Esophagus squamous epithelium (tissue), 5 donors: ENCODE results near the gene SLC2A6. TPM values are rescaled to one million over a fixed set of nuclear protein-coding genes. Genes with fewer than 3 reads are reported as not detected.
A peak's percentile ranks its signal among the peaks of the same experiment; 100 is the strongest.
"Not testable (repeated sequence)": the region's sequence is repeated elsewhere in the genome, so short reads cannot be mapped to it uniquely, and the experiment has no call there.

Experiments used
- DNase-seq: peaks from one replicate; lab custom pipeline; 2025; lab: John Stamatoyannopoulos, UW
- H3K27ac ChIP-seq, 4 donors: fragments of 200-600 bp; sonication (generic); one replicate each; pipeline ENCODE4 v1.5.1; 2016 to 2019; ENCODE audit warnings: mild to moderate bottlenecking in 1 of 4
- H3K27me3 ChIP-seq, 4 donors: fragments of 200-600 bp; sonication (generic); 1 replicate in 3 of 4; 2 replicates in 1 of 4; pipeline versions ENCODE4 v1.5.1 to v1.6.0; 2017 to 2021; ENCODE audit warnings: antibody characterized with exemption in 1 of 4
- H3K36me3 ChIP-seq, 3 donors: fragments of 200-600 bp; sonication (generic); one replicate each; pipeline ENCODE4 v1.5.1; 2016 to 2019
- H3K4me1 ChIP-seq, 3 donors: fragments of 200-600 bp; sonication (generic); one replicate each; pipeline ENCODE4 v1.5.1; 2017 to 2019
- H3K4me3 ChIP-seq, 4 donors: fragments of 200-600 bp; sonication (generic); 1 replicate in 3 of 4; 2 replicates in 1 of 4; pipeline ENCODE4 v1.5.1; 2016 to 2019; ENCODE audit warnings: mild to moderate bottlenecking in 2 of 4, moderate library complexity in 1 of 4
- H3K9me3 ChIP-seq, 3 donors: fragments of 200-600 bp; sonication (generic); one replicate each; pipeline ENCODE4 v1.5.1; 2016 to 2019
- POLR2A ChIP-seq, 4 donors: fragments of 450-650 bp; IDR thresholded peaks; one replicate each; pipeline ENCODE4 v1.6.1; 2017; ENCODE audit warnings: antibody characterized with exemption in 4 of 4, mild to moderate bottlenecking in 4 of 4, moderate library complexity in 3 of 4
- WGBS, 2 donors: methylation state at CpG; one replicate each; pipeline ENCODE4 v1.1.5; 2018; 5-methylcytosine and 5-hydroxymethylcytosine counted together
- intact Hi-C: fragments of 100-400 bp; cut with DNase I; formaldehyde crosslinking; loops from one replicate; pipeline ENCODE4 v1.15.0; 2022
- total RNA-seq, 4 donors: library from RNA; depleted of rRNA; stranded (reverse); fragments of >200 nt; gene quantifications; one replicate each; pipeline ENCODE4 v1.1.0, GENCODE V29; 2016
- TF ChIP-seq, protein P1 (sequence below), 6 experiments: fragments of 450-650 bp in 4 of 6; fragments of 200-600 bp in 2 of 6; sonication (generic) in 2 of 6; IDR thresholded peaks; one replicate each; pipeline ENCODE4 v1.5.1; 2016 to 2019; ENCODE audit warnings: antibody characterized with exemption in 6 of 6, mild to moderate bottlenecking in 4 of 6, moderate library complexity in 4 of 6
- donor health status: DM: yes; HTN: yes; CAD: no.

SLC2A6 gene
- total RNA-seq, 4 donors from 2014 or later, result 0.42 to 1.1 (median 0.85) TPM

GRCh38 chr9:133453651-133454050 lies 25.2 kb downstream of the SLC2A6 start:
- 69 to 79% methylated on average over 11 of the region's 11 CpGs for WGBS, 2 donors
- no peaks in the 10 kb centered on the region for H3K36me3 ChIP-seq
- H3K4me3 ChIP-seq, result no peak overlapping the region
- no peaks in the 10 kb centered on the region for H3K9me3 ChIP-seq
- no peak for DNase-seq
- peaks cover 0 to 18% (median 7%) of the 10 kb centered on the region in 3 donors for H3K4me1 ChIP-seq
- no peak overlapping the region for H3K27ac ChIP-seq
- intact Hi-C loops, result no loop called here
- H3K27me3 ChIP-seq, result no peaks in the 10 kb centered on the region
- TF ChIP-seq, protein P1, sequence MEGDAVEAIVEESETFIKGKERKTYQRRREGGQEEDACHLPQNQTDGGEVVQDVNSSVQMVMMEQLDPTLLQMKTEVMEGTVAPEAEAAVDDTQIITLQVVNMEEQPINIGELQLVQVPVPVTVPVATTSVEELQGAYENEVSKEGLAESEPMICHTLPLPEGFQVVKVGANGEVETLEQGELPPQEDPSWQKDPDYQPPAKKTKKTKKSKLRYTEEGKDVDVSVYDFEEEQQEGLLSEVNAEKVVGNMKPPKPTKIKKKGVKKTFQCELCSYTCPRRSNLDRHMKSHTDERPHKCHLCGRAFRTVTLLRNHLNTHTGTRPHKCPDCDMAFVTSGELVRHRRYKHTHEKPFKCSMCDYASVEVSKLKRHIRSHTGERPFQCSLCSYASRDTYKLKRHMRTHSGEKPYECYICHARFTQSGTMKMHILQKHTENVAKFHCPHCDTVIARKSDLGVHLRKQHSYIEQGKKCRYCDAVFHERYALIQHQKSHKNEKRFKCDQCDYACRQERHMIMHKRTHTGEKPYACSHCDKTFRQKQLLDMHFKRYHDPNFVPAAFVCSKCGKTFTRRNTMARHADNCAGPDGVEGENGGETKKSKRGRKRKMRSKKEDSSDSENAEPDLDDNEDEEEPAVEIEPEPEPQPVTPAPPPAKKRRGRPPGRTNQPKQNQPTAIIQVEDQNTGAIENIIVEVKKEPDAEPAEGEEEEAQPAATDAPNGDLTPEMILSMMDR (IDR thresholded peaks at IDR 0.05), result no peak
- TF ChIP-seq POLR2A (IDR thresholded peaks at IDR 0.05), result no peak

- TF ChIP-seq POLR2A (IDR thresholded peaks at IDR 0.05), result no peak
- TF ChIP-seq, protein P1 (IDR thresholded peaks at IDR 0.05), result no peak
- 79 to 87% methylated on average over 3 to 7 of the region's 7 CpGs for WGBS, 2 donors
Observed at GRCh38 chr9:133452562-133452961, 26.3 kb downstream of the SLC2A6 start.

GRCh38 chr9:133451865-133452264 lies 27.0 kb downstream of the SLC2A6 start:
- H3K36me3 ChIP-seq, DNase-seq, H3K27me3 ChIP-seq, H3K9me3 ChIP-seq, H3K4me3 ChIP-seq, intact Hi-C loops, H3K27ac ChIP-seq: not testable (repeated sequence)
- 89 to 91% methylated on average over 5 of the region's 5 CpGs for WGBS, 2 donors
- H3K4me1 ChIP-seq, result peaks cover 0 to 14% (median 2%) of the 10 kb centered on the region in 3 donors

More at GRCh38 chr9:133452562-133452961, 26.3 kb downstream of the SLC2A6 start:
- no peaks in the 10 kb centered on the region for H3K27me3 ChIP-seq
- H3K4me1 ChIP-seq, result peaks cover 0 to 18% (median 7%) of the 10 kb centered on the region in 3 donors
- H3K36me3 ChIP-seq, result no peaks in the 10 kb centered on the region
- DNase-seq, result no peak
- no peak overlapping the region for H3K27ac ChIP-seq
- intact Hi-C loops, result no loop called here
- no peak overlapping the region for H3K4me3 ChIP-seq
- no peaks in the 10 kb centered on the region for H3K9me3 ChIP-seq

- Histone ChIP-seq H3K4me3 (no peak overlapping the region), H3K27me3 (peaks cover 0 to 4% (median 0%) of the 10 kb centered on the region in 4 donors), H3K9me3 (no peaks in the 10 kb centered on the region), H3K4me1 (peaks cover 0 to 10% (median 0%) of the 10 kb centered on the region in 3 donors), H3K27ac (no peak overlapping the region), H3K36me3 (no peaks in the 10 kb centered on the region)
- whole genome bisulfite sequencing, 2 donors, result 48 to 67% methylated on average over 4 to 5 of the region's 12 CpGs
- intact Hi-C loops, result no loop called here
- no peak for DNase-seq
- TF ChIP-seq, protein P1 (IDR thresholded peaks at IDR 0.05), result peak in 2 of 6 experiments; percentile 16 to 30
- TF ChIP-seq POLR2A (IDR thresholded peaks at IDR 0.05), result no peak
Observed at GRCh38 chr9:133449760-133450159, 29.1 kb downstream of the SLC2A6 start.

DNA sequence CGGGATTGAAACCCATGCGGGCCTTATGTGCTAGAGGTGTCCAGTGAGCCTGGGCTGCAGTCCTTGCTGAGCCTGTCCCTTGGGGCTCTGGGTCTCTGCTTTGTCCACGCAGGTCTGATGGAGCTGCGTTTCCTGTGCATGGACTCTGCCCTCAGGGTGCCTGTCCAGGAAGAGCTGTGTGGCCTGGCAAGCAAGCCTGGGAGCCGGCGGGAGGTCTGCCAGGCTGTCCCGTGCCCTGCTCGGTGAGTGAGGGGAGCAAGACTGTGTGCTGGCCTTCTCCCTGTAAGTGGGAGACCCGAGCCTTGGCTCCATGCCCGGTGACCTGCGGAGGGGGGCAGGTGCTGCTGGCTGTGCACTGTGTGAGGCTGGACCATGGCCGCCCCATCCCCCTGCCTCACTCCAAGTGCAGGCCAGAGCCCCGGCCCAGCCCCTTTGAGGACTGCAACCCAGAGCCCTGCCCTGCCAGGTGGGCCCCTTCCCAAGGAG lies 30.4 kb downstream of the SLC2A6 start:
- Histone ChIP-seq H3K27ac (no peak overlapping the region), H3K4me1 (peaks cover 0 to 10% (median 0%) of the 10 kb centered on the region in 3 donors), H3K27me3 (peaks cover 0 to 4% (median 0%) of the 10 kb centered on the region in 4 donors), H3K9me3 (no peaks in the 10 kb centered on the region), H3K4me3 (no peak overlapping the region), H3K36me3 (no peaks in the 10 kb centered on the region)
- DNase-seq, result no peak
- intact Hi-C loops, result no loop called here
- 64 to 81% methylated on average over 3 to 6 of the region's 13 CpGs for WGBS, 2 donors
- TF ChIP-seq, protein P1 (IDR thresholded peaks at IDR 0.05), result no peak
- TF ChIP-seq POLR2A (IDR thresholded peaks at IDR 0.05), result no peak
